Activated T-cell treated with anti-CD3 and anti-CD28 coated beads for 1 hour (primary cell): ENCODE data around the gene SLC6A12.
"Not testable (repeated sequence)": the region's sequence is repeated elsewhere in the genome, so short reads cannot be mapped to it uniquely, and the experiment has no call there.

Source experiments
- DNase-seq: peaks from one replicate; pipeline ENCODE4 v3.0.0-alpha.2; 2020; ENCODE audit warnings: low read depth

Gene SLC6A12

GRCh38 chr12:217029-217428, 3.1 kb upstream of the SLC6A12 start:
- not testable (repeated sequence) for DNase-seq

- DNase-seq: no peak
Measured at GRCh38 chr12:215116-215515, 1.2 kb upstream of the SLC6A12 start.

- no peak for DNase-seq
Measured at GRCh38 chr12:213527-213932, 427 bp downstream of the SLC6A12 start.

- no peak for DNase-seq
Measured at GRCh38 chr12:212715-213526, 1.0 kb downstream of the SLC6A12 start.

- DNase-seq: no peak
Measured at GRCh38 chr12:212415-212714, 1.6 kb downstream of the SLC6A12 start.

- no peak for DNase-seq
Measured at GRCh38 chr12:211639-212414, 2.1 kb downstream of the SLC6A12 start.

- DNase-seq: no peak
Measured at GRCh38 chr12:211142-211465, 2.9 kb downstream of the SLC6A12 start.

GRCh38 chr12:210277-211141, 3.4 kb downstream of the SLC6A12 start:
- DNase-seq: no peak

- no peak for DNase-seq
Measured at GRCh38 chr12:209851-210250, 4.1 kb downstream of the SLC6A12 start.

GRCh38 chr12:209246-209645, 4.7 kb downstream of the SLC6A12 start:
- DNase-seq: no peak

GRCh38 chr12:208813-209212, 5.1 kb downstream of the SLC6A12 start:
- DNase-seq: no peak

- DNase-seq: no peak
Measured at GRCh38 chr12:207804-208203, 6.2 kb downstream of the SLC6A12 start.

- no peak for DNase-seq
Measured at GRCh38 chr12:206746-207440, 7.1 kb downstream of the SLC6A12 start.

GRCh38 chr12:205026-205425, 8.9 kb downstream of the SLC6A12 start:
- no peak for DNase-seq

GRCh38 chr12:204261-204678, 9.7 kb downstream of the SLC6A12 start:
- no peak for DNase-seq

- DNase-seq: no peak
Measured at GRCh38 chr12:203462-204260, 10.3 kb downstream of the SLC6A12 start.

- DNase-seq: no peak
Measured at GRCh38 chr12:203074-203461, 10.9 kb downstream of the SLC6A12 start.

- DNase-seq: no peak
Measured at GRCh38 chr12:202081-202731, 11.8 kb downstream of the SLC6A12 start.

- DNase-seq: no peak
Measured at GRCh38 chr12:201361-201760, 12.6 kb downstream of the SLC6A12 start.

GRCh38 chr12:198705-199104, 15.3 kb downstream of the SLC6A12 start:
- no peak for DNase-seq
